ENCODE data around the gene ADNP.

DNA sequence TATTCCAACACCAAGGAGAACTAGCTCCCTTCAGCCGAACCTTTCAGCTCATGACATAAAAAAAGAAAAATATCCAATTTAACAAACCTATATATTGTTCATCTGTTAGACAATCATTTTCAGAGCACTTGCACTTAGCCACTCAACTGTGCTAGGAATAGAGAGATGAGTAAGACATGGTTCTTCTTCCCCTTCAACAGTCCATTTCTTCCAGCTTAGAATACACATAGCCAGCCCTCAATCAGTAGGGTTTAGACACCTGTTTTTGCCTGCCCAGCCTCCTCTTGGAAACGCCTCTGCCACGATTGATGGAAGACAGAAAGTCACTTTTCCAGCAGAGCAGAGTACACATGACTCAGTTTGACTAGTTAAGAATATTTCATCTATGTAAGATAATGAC lies 21.8 kb downstream of the ADNP start:
- TF ChIP-seq, protein P1, sequence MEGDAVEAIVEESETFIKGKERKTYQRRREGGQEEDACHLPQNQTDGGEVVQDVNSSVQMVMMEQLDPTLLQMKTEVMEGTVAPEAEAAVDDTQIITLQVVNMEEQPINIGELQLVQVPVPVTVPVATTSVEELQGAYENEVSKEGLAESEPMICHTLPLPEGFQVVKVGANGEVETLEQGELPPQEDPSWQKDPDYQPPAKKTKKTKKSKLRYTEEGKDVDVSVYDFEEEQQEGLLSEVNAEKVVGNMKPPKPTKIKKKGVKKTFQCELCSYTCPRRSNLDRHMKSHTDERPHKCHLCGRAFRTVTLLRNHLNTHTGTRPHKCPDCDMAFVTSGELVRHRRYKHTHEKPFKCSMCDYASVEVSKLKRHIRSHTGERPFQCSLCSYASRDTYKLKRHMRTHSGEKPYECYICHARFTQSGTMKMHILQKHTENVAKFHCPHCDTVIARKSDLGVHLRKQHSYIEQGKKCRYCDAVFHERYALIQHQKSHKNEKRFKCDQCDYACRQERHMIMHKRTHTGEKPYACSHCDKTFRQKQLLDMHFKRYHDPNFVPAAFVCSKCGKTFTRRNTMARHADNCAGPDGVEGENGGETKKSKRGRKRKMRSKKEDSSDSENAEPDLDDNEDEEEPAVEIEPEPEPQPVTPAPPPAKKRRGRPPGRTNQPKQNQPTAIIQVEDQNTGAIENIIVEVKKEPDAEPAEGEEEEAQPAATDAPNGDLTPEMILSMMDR (conservative IDR thresholded peaks at IDR 0.05; ENCODE audit: low read depth, low read length): no peak
- no peak for TF ChIP-seq POLR2A (IDR thresholded peaks at IDR 0.05; ENCODE audit: low read depth, low read length)

Data from IMR-90 (cell line).